ACC112 (cell line): ENCODE measurements around the gene LAMC3.

Source experiments
- H2AFZ ChIP-seq: fragments of 200-600 bp; sonication (generic); one replicate; pipeline ENCODE4 v1.6.0; 2017; ENCODE audit warnings: antibody characterized with exemption, low read length; ENCODE audit not compliant: unreplicated experiment
- H3K27ac ChIP-seq: fragments of 200-600 bp; sonication (generic); 2 replicates; pipeline ENCODE4 v1.5.1; 2014; ENCODE audit warnings: low read depth, mild to moderate bottlenecking, antibody characterized with exemption, low read length, moderate library complexity
- H3K27me3 ChIP-seq: fragments of 200-600 bp; sonication (generic); 2 replicates; pipeline ENCODE4 v1.6.1; 2014; ENCODE audit warnings: mild to moderate bottlenecking, antibody characterized with exemption, low read length, moderate library complexity, mixed read lengths; ENCODE audit not compliant: insufficient read depth
- H3K36me3 ChIP-seq: fragments of 200-600 bp; sonication (generic); 2 replicates; pipeline ENCODE4 v1.6.1; 2016; ENCODE audit warnings: mild to moderate bottlenecking, antibody characterized with exemption, low read length, moderate library complexity, mixed read lengths; ENCODE audit not compliant: insufficient read depth
- H3K4me1 ChIP-seq: fragments of 200-600 bp; sonication (generic); one replicate; pipeline ENCODE4 v1.6.1; 2016; ENCODE audit warnings: low read length, mixed read lengths; ENCODE audit not compliant: insufficient read depth, unreplicated experiment, control insufficient read depth
- H3K4me3 ChIP-seq: fragments of 200-600 bp; sonication (generic); 2 replicates; pipeline ENCODE4 v1.5.1; 2014; ENCODE audit warnings: mild to moderate bottlenecking, low read depth, low read length
- H3K79me2 ChIP-seq: fragments of 200-600 bp; sonication (generic); one replicate; pipeline ENCODE4 v1.6.0; 2016; ENCODE audit warnings: low read length; ENCODE audit not compliant: control insufficient read depth, unreplicated experiment, insufficient read depth

LAMC3 gene

DNA sequence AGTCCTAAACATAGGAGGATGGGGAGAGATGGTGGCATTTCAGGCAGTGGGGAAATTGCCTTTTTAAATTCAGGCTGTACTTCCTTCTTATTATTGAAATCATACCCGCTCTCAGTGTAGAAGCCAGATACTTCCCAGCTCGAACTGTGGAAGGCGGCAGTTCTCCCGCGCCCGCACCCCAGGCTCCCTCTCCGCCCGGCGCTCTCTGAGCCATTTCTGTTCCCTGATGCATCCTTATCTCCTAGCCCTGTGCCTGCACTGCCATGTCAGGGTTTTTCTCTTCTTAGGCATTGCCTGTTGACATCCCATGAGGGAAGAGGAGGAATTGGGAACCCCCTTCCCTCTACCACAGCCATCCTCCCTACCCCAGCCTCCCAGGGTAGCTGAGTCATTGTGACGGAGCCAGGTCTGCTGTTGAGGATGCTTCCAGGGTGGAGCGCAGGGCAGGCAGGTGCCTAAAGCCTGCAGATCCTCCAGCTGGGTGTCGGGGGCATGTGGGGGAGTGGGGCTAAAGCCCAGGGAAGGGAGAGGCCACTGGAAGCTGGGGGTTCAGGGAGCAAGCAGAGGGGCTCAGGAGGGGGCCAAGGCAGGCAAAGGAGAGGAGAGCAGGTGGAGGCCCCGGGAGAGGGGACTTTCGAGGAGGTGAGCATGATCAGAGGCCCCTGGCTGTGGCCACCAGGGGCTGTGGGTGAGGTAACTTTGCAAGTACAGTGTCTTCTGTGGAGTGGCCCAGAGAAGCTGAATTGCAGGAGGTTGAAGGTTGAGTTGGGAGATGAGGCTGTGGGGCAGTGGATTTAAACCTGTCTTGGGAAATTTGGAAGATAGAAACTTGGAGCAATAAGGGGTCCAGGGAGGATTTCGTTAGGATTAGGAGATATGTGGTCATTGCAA lies 16.2 kb downstream of the LAMC3 start:
- Histone ChIP-seq H2AFZ (no peak overlapping the region), H3K4me3 (no peak overlapping the region), H3K79me2 (no peaks in the 10 kb centered on the region), H3K27ac (no peak overlapping the region), H3K36me3 (no peaks in the 10 kb centered on the region), H3K27me3 (peaks cover 31% of the 10 kb centered on the region), H3K4me1 (no peaks in the 10 kb centered on the region)

DNA sequence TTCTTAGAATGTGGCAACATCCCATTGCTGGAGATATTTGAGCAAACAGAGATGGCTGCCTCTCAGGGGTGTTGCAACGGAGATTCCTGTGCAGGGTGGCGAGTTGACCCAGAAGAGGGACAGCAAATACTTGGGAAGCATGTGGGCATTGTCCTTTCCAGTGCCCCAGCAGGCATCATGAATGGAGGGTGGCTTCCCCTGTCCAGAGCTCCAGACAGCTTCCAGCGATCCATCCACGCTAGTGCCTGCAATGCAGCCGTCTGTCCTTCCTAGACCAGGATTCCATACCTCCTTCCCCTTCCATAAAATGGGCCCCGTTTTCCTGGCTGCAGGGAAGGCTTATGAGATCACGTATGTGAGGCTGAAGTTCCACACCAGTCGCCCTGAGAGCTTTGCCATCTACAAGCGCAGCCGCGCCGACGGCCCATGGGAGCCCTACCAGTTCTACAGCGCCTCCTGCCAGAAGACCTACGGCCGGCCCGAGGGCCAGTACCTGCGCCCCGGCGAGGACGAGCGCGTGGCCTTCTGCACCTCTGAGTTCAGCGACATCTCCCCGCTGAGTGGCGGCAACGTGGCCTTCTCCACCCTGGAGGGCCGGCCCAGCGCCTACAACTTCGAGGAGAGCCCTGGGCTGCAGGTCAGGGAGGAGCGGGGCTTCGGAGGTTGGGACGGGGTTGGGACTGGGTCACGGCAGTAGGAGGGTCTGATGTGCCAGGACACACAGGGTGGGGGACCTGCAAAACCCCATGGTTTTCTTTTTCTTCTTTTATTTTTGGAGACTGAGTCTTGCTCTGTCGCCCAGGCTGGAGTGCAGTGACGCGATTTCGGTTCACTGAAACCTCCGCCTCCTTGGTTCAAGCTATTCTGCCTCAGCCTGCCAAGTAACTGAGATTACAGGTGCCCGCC lies 17.2 kb downstream of the LAMC3 start:
- Histone ChIP-seq H3K79me2 (no peaks in the 10 kb centered on the region), H2AFZ (no peak overlapping the region), H3K4me1 (no peaks in the 10 kb centered on the region), H3K36me3 (no peaks in the 10 kb centered on the region), H3K27ac (no peak overlapping the region), H3K4me3 (no peak overlapping the region), H3K27me3 (peaks cover 31% of the 10 kb centered on the region)

DNA sequence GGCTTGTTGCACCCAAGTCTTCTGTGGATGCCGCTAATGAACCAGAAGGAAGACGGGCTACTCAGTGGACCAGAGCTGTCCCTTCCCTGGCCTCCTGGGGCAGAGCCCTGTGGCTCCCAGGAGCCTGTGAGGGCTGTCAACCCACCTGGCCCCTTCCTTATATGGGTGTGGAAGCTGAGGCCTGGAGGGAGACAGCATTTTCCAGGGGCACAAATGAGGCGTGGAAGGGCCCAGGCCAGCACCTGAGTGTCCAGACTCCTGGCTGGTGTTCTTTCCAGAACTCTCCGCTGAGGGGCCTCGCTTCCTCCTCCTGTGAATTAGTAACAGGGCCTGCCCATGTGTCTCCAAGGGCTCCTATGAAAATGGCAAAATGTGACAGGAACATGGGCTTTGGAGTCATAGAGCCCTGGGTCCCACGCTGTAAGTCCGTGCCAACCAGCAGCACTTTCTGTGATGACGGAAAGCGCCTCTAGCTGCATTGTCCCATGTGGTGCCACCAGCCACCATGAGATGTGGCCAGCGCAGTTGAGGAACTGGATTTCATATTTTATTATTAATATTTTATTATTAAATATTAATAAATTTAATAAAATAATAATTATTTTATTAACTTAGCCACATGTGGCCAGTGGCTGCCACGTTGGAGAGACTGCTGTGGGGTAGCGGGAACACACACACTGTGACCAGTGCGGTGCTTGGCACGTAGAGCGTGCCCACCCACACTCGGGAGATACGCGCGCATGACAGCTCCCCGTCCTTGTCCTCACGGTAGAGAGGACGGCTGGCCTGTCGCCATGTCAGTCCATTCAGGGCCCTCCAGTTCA lies 18.3 kb downstream of the LAMC3 start:
- H3K4me3 ChIP-seq: no peak overlapping the region
- H3K27me3 ChIP-seq: peaks cover 31% of the 10 kb centered on the region

DNA sequence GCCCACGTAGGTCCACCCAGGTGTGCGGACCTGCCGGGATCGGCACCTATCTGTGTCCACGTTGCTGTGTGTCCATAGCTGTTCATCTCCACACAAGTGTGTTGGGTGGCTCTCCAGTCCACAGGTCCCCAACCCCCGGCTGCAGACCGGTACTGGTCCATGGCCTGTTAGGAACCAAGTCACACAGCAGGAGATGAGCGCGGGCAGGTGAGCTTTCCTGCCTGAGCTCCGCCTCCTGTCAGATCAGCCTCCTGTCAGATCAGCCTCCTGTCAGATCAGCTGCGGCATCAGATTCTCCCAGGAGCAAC lies 18.9 kb downstream of the LAMC3 start:
- Histone ChIP-seq H3K27me3 (peaks cover 30% of the 10 kb centered on the region), H2AFZ (no peak overlapping the region), H3K36me3 (no peaks in the 10 kb centered on the region)

More for the DNA sequence above, 18.3 kb downstream of the LAMC3 start:
- H2AFZ ChIP-seq: no peak overlapping the region
- no peak overlapping the region for H3K27ac ChIP-seq
- no peaks in the 10 kb centered on the region for H3K36me3 ChIP-seq
- H3K79me2 ChIP-seq: no peaks in the 10 kb centered on the region
- no peaks in the 10 kb centered on the region for H3K4me1 ChIP-seq

DNA sequence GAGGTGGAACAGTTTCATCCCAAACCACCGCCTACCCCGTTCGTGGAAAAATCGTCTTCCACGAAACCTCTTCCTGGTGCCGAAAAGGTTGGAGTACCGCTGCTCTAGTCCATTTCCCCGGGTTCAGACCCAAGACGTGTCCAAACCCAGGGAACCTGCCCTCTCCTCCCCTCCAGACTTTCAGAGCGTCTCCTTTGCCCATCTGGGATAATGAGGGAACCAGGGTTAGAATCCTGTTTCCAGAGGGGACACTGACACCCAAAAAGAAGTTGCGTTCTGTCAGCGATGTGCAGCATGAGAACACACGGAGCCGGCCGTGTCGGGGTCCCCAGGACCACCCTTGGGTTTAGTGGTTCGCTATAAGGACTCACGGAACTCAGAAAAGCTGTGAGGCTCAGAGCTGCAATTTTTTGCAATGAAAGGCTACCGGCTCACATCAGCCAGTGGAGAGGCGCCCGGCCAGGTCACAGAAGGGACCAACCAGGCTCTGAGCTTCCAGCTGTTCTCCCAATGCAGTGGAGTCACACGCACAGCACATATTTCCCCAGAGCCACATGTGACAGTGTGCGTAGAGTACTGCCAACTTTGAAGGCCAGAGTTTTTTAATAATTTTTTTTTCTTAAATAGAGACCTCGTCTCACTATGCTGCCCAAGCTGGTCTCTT lies 19.4 kb downstream of the LAMC3 start:
- no peak overlapping the region for H3K4me3 ChIP-seq
- H3K79me2 ChIP-seq: no peaks in the 10 kb centered on the region
- H3K36me3 ChIP-seq: no peaks in the 10 kb centered on the region
- H2AFZ ChIP-seq: no peak overlapping the region
- H3K27ac ChIP-seq: no peak overlapping the region
- no peaks in the 10 kb centered on the region for H3K4me1 ChIP-seq
- H3K27me3 ChIP-seq: peaks cover 25% of the 10 kb centered on the region

More for the DNA sequence above, 18.9 kb downstream of the LAMC3 start:
- H3K4me3 ChIP-seq: no peak overlapping the region
- no peaks in the 10 kb centered on the region for H3K79me2 ChIP-seq
- H3K27ac ChIP-seq: no peak overlapping the region
- no peaks in the 10 kb centered on the region for H3K4me1 ChIP-seq

DNA sequence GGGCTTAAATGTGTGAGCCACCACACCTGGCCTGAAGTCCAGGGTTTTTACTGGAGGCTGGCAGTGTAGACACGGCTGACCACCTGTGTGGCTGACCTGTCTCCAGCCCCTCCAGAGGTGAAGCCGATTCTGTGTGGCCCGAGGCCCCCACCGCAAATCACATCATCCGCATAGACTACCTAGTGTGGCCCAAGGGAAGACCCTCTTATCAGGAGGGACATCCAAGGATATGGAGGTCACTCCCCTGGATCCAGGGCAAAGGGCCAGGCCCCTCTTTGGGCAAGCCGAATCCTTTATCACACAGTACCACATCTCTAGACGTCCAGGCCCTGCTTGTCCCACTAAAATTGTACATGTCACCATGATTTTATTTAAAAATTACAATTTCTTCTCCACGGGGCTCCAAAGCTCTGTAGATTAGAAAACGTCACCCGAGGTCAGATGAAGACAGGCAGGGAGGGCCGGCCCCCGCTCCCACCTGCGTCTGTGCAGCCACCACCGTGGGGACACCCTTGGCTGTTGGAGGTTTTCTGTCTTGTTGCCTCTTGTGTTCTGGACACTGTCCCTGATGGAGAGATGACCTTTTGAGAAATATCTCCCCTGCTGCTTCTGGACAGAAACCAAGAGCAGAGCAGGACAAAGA lies 20.1 kb downstream of the LAMC3 start:
- Histone ChIP-seq H3K79me2 (no peaks in the 10 kb centered on the region), H3K36me3 (no peaks in the 10 kb centered on the region), H2AFZ (no peak overlapping the region), H3K4me1 (no peaks in the 10 kb centered on the region), H3K4me3 (no peak overlapping the region), H3K27ac (no peak overlapping the region), H3K27me3 (peaks cover 18% of the 10 kb centered on the region)

DNA sequence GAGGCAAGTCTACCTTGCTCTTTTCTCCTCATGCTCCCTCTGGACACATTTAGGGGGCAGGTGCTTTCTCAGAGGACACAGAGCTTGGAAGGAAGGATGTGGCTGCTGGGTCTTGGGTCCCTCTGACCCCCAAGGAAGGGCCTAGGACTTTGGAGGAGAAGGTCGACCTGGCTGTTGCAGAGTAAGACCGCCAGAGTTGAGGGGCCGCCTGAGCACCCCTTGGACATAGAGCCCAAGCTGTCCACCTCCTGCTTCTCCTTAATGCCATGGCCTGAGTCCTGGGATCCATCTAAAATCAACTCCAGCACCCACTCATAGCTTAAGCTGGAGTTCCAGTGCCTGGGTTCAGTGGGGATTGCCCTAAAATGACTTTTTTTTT lies 20.6 kb downstream of the LAMC3 start:
- Histone ChIP-seq H3K79me2 (no peaks in the 10 kb centered on the region), H2AFZ (no peak overlapping the region), H3K36me3 (no peaks in the 10 kb centered on the region), H3K4me1 (no peaks in the 10 kb centered on the region), H3K27ac (no peak overlapping the region), H3K4me3 (no peak overlapping the region), H3K27me3 (peaks cover 14% of the 10 kb centered on the region)

DNA sequence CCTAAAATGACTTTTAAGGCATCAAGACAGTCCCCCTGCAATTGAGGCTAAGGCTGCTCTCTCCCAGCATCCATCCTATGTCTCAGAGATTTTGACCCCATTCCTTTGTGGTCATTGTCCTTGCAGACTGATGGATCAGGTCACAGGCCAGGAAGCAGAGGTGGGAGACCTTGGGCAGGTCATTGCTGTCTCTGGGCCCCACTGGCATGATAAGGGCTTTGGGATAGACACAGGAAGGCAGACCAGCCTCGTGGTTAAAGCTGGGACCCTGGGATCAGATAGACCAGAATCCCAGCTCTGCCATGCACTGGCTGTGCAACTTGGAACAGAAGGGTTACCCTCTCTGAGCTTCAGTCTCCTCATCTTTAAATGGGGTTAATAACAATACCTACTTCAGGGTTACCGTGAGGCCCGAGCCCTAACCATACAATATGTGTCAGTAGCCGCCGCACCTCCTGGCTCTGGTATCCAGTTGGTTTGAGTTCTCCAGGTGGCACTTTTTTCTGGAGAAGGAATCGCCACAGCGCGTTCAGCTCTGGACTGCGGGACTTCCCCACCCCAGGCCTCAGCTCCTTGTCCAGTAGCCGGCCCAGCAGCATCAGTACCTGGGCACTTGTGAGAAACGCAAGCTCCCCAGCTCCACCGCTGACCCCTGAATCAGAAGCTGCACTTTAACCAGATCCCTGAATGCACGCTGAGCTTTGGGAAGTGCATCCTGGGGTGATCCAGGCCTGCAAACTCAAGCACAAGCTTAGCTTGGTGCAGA lies 21.4 kb downstream of the LAMC3 start:
- Histone ChIP-seq H3K27me3 (peaks cover 5% of the 10 kb centered on the region), H2AFZ (no peak overlapping the region), H3K36me3 (no peaks in the 10 kb centered on the region), H3K4me1 (no peaks in the 10 kb centered on the region), H3K4me3 (no peak overlapping the region), H3K79me2 (no peaks in the 10 kb centered on the region), H3K27ac (no peak overlapping the region)

DNA sequence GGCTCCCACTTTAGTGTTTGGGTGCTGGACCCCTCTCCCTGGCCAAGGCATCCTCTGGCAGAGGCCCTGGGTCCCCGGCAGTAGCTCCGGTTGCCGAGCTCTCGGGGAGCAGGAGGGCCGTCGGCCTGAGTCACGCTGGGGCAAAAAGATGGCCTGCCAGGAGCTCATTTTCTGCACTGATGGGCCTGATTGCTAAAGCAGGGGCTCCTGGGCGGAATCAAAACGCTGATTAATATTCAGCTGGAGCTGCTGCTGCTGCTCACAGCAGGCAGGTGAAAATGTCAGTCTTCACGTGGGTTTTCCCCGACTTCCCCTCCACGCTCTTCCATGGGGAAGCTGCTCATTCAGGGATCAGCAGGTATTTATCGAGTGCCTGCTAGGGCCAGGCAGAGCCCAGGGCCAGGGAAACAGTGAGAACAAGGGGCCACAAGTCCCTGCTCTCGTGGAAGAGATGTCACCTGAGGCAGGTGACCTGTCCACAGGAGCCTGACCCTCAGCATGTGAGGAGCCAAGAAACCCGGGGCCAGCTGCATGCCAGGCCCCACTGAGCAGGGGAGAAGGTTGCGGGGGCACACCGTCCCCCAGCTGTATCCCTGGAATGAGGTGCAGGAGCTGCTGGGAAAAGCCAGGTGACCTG lies 22.1 kb downstream of the LAMC3 start:
- H2AFZ ChIP-seq: no peak overlapping the region
- no peaks in the 10 kb centered on the region for H3K36me3 ChIP-seq
- H3K4me1 ChIP-seq: no peaks in the 10 kb centered on the region
- H3K79me2 ChIP-seq: no peaks in the 10 kb centered on the region
- H3K27me3 ChIP-seq: no peaks in the 10 kb centered on the region; the same call in 1 of the 2 replicates
- no peak overlapping the region for H3K27ac ChIP-seq
- H3K4me3 ChIP-seq: no peak overlapping the region
